CD1c-positive myeloid dendritic cell (primary cell): Measurements from ENCODE around the gene GALNT17.

Source experiments
- DNase-seq: peaks from one replicate; pipeline ENCODE4 v3.0.0-alpha.2; 2016; ENCODE audit errors: extremely low spot score

The GALNT17 gene

GRCh38 chr7:71132127-71132376, at the start of gene GALNT17:
Gene GALNT17, plus strand, starts transcription at chr7:71132144.
- DNase-seq: no peak

GRCh38 chr7:71095266-71095860, 36.6 kb upstream of the GALNT17 start:
- DNase-seq: no peak

- no peak for DNase-seq
These were observed 35.6 kb upstream of the GALNT17 start for GRCh38 chr7:71096351-71096750.

- DNase-seq: no peak
These were observed 25.7 kb upstream of the GALNT17 start for GRCh38 chr7:71106226-71106625.

- no peak for DNase-seq
These were observed 19.5 kb upstream of the GALNT17 start for GRCh38 chr7:71112436-71112835.

- no peak for DNase-seq
These were observed 11.8 kb upstream of the GALNT17 start for GRCh38 chr7:71120096-71120495.

GRCh38 chr7:71129126-71129525, 2.8 kb upstream of the GALNT17 start:
- no peak for DNase-seq

GRCh38 chr7:71130031-71130679, 1.8 kb upstream of the GALNT17 start:
- no peak for DNase-seq

- DNase-seq: no peak
These were observed 453 bp upstream of the GALNT17 start for GRCh38 chr7:71131256-71132126.

- no peak for DNase-seq
These were observed 660 bp downstream of the GALNT17 start for GRCh38 chr7:71132377-71133231.

- DNase-seq: no peak
These were observed 1.3 kb downstream of the GALNT17 start for GRCh38 chr7:71133232-71133622.

GRCh38 chr7:71133856-71134255, 1.9 kb downstream of the GALNT17 start:
- no peak for DNase-seq

- no peak for DNase-seq
These were observed 3.2 kb downstream of the GALNT17 start for GRCh38 chr7:71135116-71135515.

- DNase-seq: no peak
These were observed 3.7 kb downstream of the GALNT17 start for GRCh38 chr7:71135663-71136062.

- no peak for DNase-seq
These were observed 5.5 kb downstream of the GALNT17 start for GRCh38 chr7:71137479-71137878.

GRCh38 chr7:71140264-71140663, 8.3 kb downstream of the GALNT17 start:
- DNase-seq: no peak

GRCh38 chr7:71144963-71145362, 13.0 kb downstream of the GALNT17 start:
- no peak for DNase-seq

GRCh38 chr7:71145906-71146901, 14.3 kb downstream of the GALNT17 start:
- no peak for DNase-seq

GRCh38 chr7:71148098-71148497, 16.2 kb downstream of the GALNT17 start:
- no peak for DNase-seq

- DNase-seq: no peak
These were observed 23.3 kb downstream of the GALNT17 start for GRCh38 chr7:71155236-71155635.

GRCh38 chr7:71157757-71158156, 25.8 kb downstream of the GALNT17 start:
- no peak for DNase-seq
